Lung (tissue), 12 donors: ENCODE results near the gene SLC22A14. TPM values are rescaled to one million over a fixed set of nuclear protein-coding genes. Genes with fewer than 3 reads are reported as not detected.

Source experiments
- ATAC-seq: fragments of 200-7000 bp; cut with Tn5 transposase; one replicate; pipeline ENCODE4 v1.9.1; 2020; ENCODE audit warnings: moderate number of reproducible peaks; ENCODE audit not compliant: insufficient read depth, low FRiP score
- DNase-seq, 3 donors: peaks; one replicate each; pipeline ENCODE4 v3.0.0-alpha.2; 2013 to 2017
- H3K27ac ChIP-seq, 2 donors: one replicate each; pipeline ENCODE4 v1.5.1; 2013; ENCODE audit warnings: mild to moderate bottlenecking in 2 of 2, moderate library complexity in 2 of 2, control low read depth in 1 of 2, inconsistent platforms in 1 of 2, low read depth in 1 of 2, low read length in 1 of 2
- H3K27me3 ChIP-seq, 3 donors: one replicate each; pipeline ENCODE4 v1.5.1; 2013; ENCODE audit warnings: low read length in 2 of 3; ENCODE audit not compliant: control insufficient read depth in 3 of 3, insufficient read depth in 3 of 3
- H3K36me3 ChIP-seq, 4 donors: one replicate each; pipeline ENCODE4 v1.5.1; 2013; ENCODE audit warnings: low read length in 4 of 4, mild to moderate bottlenecking in 1 of 4, moderate library complexity in 1 of 4; ENCODE audit not compliant: control insufficient read depth in 4 of 4, insufficient read depth in 4 of 4
- H3K4me1 ChIP-seq, 5 donors: one replicate each; pipeline ENCODE4 v1.5.1; 2013; ENCODE audit warnings: low read length in 5 of 5, mild to moderate bottlenecking in 2 of 5, moderate library complexity in 1 of 5; ENCODE audit not compliant: control insufficient read depth in 5 of 5, insufficient read depth in 5 of 5
- H3K4me3 ChIP-seq: one replicate; pipeline ENCODE4 v1.5.1; 2013; ENCODE audit warnings: mild to moderate bottlenecking, control low read depth, moderate library complexity
- H3K9ac ChIP-seq, 2 donors: one replicate each; pipeline ENCODE4 v1.5.1; 2013; ENCODE audit warnings: low read length in 2 of 2, control low read depth in 1 of 2; ENCODE audit not compliant: insufficient read depth in 1 of 2
- H3K9me3 ChIP-seq, 4 donors: one replicate each; pipeline ENCODE4 v1.5.1; 2013; ENCODE audit warnings: low read length in 3 of 4, mild to moderate bottlenecking in 1 of 4, moderate library complexity in 1 of 4; ENCODE audit not compliant: control insufficient read depth in 4 of 4, insufficient read depth in 3 of 4
- WGBS, 2 donors: extraction: QIAGEN DNeasy Blood & Tissue Kit; methylation state at CpG; one replicate each; pipeline ENCODE4 v1.1.7; 2013; 5-methylcytosine and 5-hydroxymethylcytosine counted together
- polyA plus RNA-seq, 2 donors: library from polyadenylated mRNA; stranded (reverse); fragments of 200-250 nt; gene quantifications; one replicate each; pipeline ENCODE4 v1.2.1, GENCODE V29; 2013
- total RNA-seq, 2 donors: library from RNA; depleted of rRNA in 1 of 2; stranded (reverse); fragments of >200 nt in 1 of 2; gene quantifications; one replicate each; pipeline ENCODE4 v1.2.1, GENCODE V29; 2014 to 2021
- TF ChIP-seq, protein P1 (sequence below): IDR thresholded peaks from 2 replicates; pipeline ENCODE4 v1.5.1; 2012; ENCODE audit warnings: mild to moderate bottlenecking; ENCODE audit errors: control extremely low read depth, extremely low read depth
- donor health status: control.
- donor health status: control.
- donor health status: Bipolar disorder and iron deficiency.
- donor health status: healthy.
- donor health status: DM: yes; HTN: yes; CAD: no.

The SLC22A14 gene
- total and polyA plus RNA-seq, 4 donors: 0.06 to 0.07 TPM; not detected in 2

DNA sequence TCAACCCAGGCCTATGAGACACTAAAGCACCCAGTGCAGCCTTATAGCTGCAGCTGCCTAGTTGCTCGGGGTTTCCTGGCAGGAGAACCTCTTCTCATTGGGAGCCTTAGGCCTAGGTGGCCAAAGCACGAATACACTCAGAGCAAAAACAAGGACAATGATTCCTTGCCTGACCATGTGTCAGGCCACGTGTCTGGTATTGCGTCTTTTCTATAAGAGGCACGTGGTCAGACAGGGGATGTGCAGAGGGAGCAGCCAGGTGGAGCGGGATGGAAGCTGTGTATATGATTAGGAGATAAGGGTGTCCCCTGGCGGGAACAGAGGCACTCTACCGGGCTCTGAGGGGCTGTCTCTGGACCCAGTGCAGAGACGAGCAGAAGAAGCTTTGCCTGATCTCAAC lies 26.4 kb downstream of the SLC22A14 start:
- WGBS, 2 donors: 89 to 91% methylated on average over 9 of the region's 9 CpGs
- Histone ChIP-seq H3K4me1 (no peaks in the 10 kb centered on the region), H3K9ac (no peak overlapping the region), H3K36me3 (no peaks in the 10 kb centered on the region), H3K9me3 (peaks cover 0 to 2% (median 0%) of the 10 kb centered on the region in 4 donors), H3K27ac (no peak overlapping the region), H3K4me3 (no peak overlapping the region), H3K27me3 (no peaks in the 10 kb centered on the region)
- no peak for DNase-seq
- ATAC-seq: no peak
- TF ChIP-seq, protein P1, sequence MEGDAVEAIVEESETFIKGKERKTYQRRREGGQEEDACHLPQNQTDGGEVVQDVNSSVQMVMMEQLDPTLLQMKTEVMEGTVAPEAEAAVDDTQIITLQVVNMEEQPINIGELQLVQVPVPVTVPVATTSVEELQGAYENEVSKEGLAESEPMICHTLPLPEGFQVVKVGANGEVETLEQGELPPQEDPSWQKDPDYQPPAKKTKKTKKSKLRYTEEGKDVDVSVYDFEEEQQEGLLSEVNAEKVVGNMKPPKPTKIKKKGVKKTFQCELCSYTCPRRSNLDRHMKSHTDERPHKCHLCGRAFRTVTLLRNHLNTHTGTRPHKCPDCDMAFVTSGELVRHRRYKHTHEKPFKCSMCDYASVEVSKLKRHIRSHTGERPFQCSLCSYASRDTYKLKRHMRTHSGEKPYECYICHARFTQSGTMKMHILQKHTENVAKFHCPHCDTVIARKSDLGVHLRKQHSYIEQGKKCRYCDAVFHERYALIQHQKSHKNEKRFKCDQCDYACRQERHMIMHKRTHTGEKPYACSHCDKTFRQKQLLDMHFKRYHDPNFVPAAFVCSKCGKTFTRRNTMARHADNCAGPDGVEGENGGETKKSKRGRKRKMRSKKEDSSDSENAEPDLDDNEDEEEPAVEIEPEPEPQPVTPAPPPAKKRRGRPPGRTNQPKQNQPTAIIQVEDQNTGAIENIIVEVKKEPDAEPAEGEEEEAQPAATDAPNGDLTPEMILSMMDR: no peak

DNA sequence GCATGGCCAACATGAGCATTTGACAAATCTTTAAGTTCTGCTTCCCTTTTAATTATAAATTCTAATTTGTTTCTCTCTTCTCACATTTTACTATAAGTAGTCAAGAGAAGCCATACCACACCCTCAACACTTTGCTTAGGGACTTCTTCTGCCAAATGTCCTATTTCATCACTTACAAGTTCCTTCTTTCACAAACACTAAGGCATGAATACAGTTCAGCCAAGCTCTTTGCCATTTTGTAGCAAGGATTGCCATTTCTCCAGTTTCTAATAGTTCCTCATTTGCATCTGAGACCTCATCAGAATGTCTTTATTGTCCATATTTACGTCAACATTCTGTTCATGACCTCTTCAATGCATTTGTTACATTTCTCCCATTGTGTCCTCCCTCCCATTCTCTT lies 29.4 kb downstream of the SLC22A14 start:
- no peaks in the 10 kb centered on the region for H3K4me1 ChIP-seq
- no peak overlapping the region for H3K4me3 ChIP-seq
- no peak overlapping the region for H3K27ac ChIP-seq
- H3K36me3 ChIP-seq: no peaks in the 10 kb centered on the region
- TF ChIP-seq, protein P1: no peak
- DNase-seq: no peak
- H3K27me3 ChIP-seq: no peaks in the 10 kb centered on the region
- no peak overlapping the region for H3K9ac ChIP-seq
- ATAC-seq: no peak
- H3K9me3 ChIP-seq: peaks cover 0 to 2% (median 0%) of the 10 kb centered on the region in 4 donors
- WGBS, 2 donors: 55 to 70% methylated on average over 1 of the region's 1 CpG

DNA sequence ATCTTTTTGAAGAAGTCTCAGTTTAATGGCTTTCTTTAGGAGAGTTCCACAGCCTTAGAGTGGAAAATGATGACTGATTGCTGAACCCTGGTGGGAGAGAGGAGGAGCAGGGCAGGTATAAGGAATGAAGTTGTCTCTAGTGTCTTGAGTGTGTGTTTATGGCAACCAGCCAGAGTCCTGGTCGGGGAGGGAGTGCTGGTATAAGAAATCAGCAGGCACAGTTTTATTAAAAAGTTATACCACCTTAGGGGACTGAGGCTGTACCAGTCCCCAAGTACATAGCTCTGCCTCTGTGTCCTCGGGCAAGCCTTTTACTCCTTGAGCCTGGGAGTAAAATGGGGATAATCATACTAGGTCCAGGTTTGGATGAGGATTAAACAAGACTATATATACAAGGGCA lies 29.8 kb downstream of the SLC22A14 start:
- Histone ChIP-seq H3K9ac (no peak overlapping the region), H3K4me1 (no peaks in the 10 kb centered on the region), H3K9me3 (peaks cover 0 to 2% (median 0%) of the 10 kb centered on the region in 4 donors), H3K36me3 (no peaks in the 10 kb centered on the region), H3K27me3 (no peaks in the 10 kb centered on the region), H3K4me3 (no peak overlapping the region), H3K27ac (no peak overlapping the region)
- DNase-seq (peak in 1 of 3 donors; percentile 12), ATAC-seq (no peak)
- WGBS, 2 donors: 68 to 90% methylated on average over 2 of the region's 2 CpGs
- TF ChIP-seq, protein P1: no peak

DNA sequence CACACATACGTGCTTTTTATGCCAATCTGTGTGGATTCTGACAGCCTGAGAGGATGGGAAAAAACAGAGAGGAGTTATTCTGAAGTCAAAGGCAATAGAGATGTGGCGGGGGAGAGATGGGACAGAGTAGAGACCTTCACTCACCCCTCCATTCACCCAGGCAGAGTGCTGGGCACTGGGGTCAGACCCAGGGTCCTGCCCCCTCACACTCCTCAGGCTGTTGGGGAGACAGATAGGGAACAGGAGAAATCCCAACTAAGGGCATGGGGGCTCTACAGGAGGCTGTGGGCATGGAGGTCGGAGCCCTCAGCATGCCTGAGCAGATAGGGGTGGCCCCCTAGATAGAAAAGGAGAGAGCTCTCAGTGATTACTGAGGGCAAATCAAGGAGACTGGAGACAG lies 30.3 kb downstream of the SLC22A14 start:
- ATAC-seq: no peak
- no peak overlapping the region for H3K4me3 ChIP-seq
- H3K9ac ChIP-seq: no peak overlapping the region
- peaks cover 0 to 2% (median 0%) of the 10 kb centered on the region in 4 donors for H3K9me3 ChIP-seq
- H3K36me3 ChIP-seq: no peaks in the 10 kb centered on the region
- H3K27ac ChIP-seq: no peak overlapping the region
- 93 to 100% methylated on average over 3 of the region's 3 CpGs for WGBS, 2 donors
- H3K4me1 ChIP-seq: no peaks in the 10 kb centered on the region
- TF ChIP-seq, protein P1: no peak
- no peaks in the 10 kb centered on the region for H3K27me3 ChIP-seq
- no peak for DNase-seq
